HK-2 (cell line): ENCODE data around the gene ICE2.
A peak's percentile ranks its signal among the peaks of the same experiment; 100 is the strongest.
"Not testable (repeated sequence)": the region's sequence is repeated elsewhere in the genome, so short reads cannot be mapped to it uniquely, and the experiment has no call there.

Experiments used
- DNase-seq: peaks from one replicate; pipeline ENCODE4 v3.0.0-alpha.2; 2018; ENCODE audit not compliant: unreplicated experiment

The ICE2 gene

GRCh38 chr15:60407415-60407805, 71.5 kb downstream of the ICE2 start:
- DNase-seq, result no peak

- DNase-seq, result no peak
Measured at GRCh38 chr15:60406513-60407414, 72.2 kb downstream of the ICE2 start.

- no peak for DNase-seq
Measured at GRCh38 chr15:60405399-60405798, 73.5 kb downstream of the ICE2 start.

GRCh38 chr15:60404351-60404750, 74.6 kb downstream of the ICE2 start:
- DNase-seq, result not testable (repeated sequence)

GRCh38 chr15:60400944-60401343, 78.0 kb downstream of the ICE2 start:
- no peak for DNase-seq

- DNase-seq, result no peak
Measured at GRCh38 chr15:60399931-60400330, 79.0 kb downstream of the ICE2 start.

- DNase-seq, result no peak
Measured at GRCh38 chr15:60399246-60399915, 79.6 kb downstream of the ICE2 start.

GRCh38 chr15:60397772-60398445, 81.0 kb downstream of the ICE2 start, which contains the start of gene ANXA2:
TSS of gene ANXA2 (minus strand) at chr15:60397986. CDS start at chr15:60386075, 11,911 bp downstream.
- DNase-seq, result peak; percentile 83

- DNase-seq, result peak; percentile 51
Measured at GRCh38 chr15:60396958-60397771, 81.8 kb downstream of the ICE2 start.

GRCh38 chr15:60396560-60396957, 82.4 kb downstream of the ICE2 start:
- DNase-seq, result no peak

GRCh38 chr15:60396100-60396499, 82.8 kb downstream of the ICE2 start:
- no peak for DNase-seq

GRCh38 chr15:60395276-60396011, 83.5 kb downstream of the ICE2 start:
- DNase-seq, result no peak

- DNase-seq, result no peak
Measured at GRCh38 chr15:60394689-60395097, 84.2 kb downstream of the ICE2 start.

GRCh38 chr15:60392986-60393790, 85.8 kb downstream of the ICE2 start:
- DNase-seq, result peak; percentile 68

GRCh38 chr15:60392601-60392985, 86.3 kb downstream of the ICE2 start:
- no peak for DNase-seq

- no peak for DNase-seq
Measured at GRCh38 chr15:60391722-60392315, 87.1 kb downstream of the ICE2 start.

GRCh38 chr15:60390871-60391501, 88.0 kb downstream of the ICE2 start:
- DNase-seq, result peak; percentile 57

- no peak for DNase-seq
Measured at GRCh38 chr15:60390231-60390630, 88.7 kb downstream of the ICE2 start.
